HL-60 (cell line): ENCODE results near the gene GRIP2.

Source experiments
- CTCF ChIP-seq: IDR thresholded peaks from one replicate; pipeline ENCODE4 v1.5.1; 2011; ENCODE audit warnings: low read length, control low read depth, inconsistent platforms; ENCODE audit not compliant: insufficient read depth
- REST ChIP-seq: IDR thresholded peaks from 2 replicates; pipeline ENCODE4 v1.6.1; 2012; ENCODE audit warnings: low read depth; ENCODE audit not compliant: insufficient replicate concordance

- TF ChIP-seq CTCF (no peak), REST (no peak)
Observed at GRCh38 chr3:14554715-14555114, 14.6 kb upstream of the GRIP2 start.
